ENCODE measurements around the gene UBE3B. TPM values are rescaled to one million over a fixed set of nuclear protein-coding genes. Genes with fewer than 3 reads are reported as not detected.
"Not testable (repeated sequence)": the region's sequence is repeated elsewhere in the genome, so short reads cannot be mapped to it uniquely, and the experiment has no call there.

The UBE3B gene
- total RNA-seq, 2 experiments from 2014 or later: 29.8 to 32.3 TPM

DNA sequence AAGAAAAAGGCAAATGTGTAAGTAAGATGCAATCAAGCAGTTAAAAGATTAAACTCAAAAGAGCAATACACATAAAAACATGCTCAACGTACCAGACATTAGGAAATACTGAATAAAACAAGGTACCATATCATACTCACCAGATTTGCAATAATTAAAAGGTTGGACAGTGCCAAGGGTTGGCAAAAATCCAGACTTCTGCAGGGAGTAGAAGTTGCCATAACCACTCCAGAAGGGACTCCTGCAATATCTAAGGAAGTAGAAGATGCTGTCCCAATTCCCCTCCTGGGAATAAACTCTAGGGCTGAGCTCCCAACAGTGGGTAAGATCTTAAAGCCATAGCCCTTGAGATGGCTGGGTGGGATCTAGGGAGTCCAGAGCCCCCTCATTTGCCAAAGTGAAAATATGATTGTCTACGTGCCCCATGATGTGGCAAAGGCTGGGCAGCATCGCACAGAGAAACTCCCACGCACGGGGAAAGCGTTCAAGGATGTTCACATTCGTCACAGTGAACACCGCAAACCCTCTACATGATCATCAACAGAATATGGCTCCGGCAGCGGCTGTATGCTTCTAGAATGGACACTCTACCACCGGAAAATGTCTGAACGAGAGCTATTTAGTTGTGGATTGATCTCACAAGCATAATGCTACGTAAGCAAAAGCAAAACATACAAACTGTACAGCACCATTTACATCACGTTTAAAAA, 12.6 kb upstream of the UBE3B start:
- ChIA-PET POLR2A (no interaction called here), CTCF (interaction anchor here (1.3 kb wide), 1 partner anchor 32 kb away, joined by 4 read pairs; no protein-coding TSS in a partner anchor)
- Mint-ChIP-seq H3K9me3 (no peaks in the 10 kb centered on the region), H3K36me3 (peaks cover 10% of the 10 kb centered on the region), H3K27ac (no peak overlapping the region), H3K27me3 (no peaks in the 10 kb centered on the region), H3K4me1 (ENCODE audit: low read depth) (peaks cover 34% of the 10 kb centered on the region), H3K4me3 (no peak overlapping the region)
- intact Hi-C loops (cut with micrococcal nuclease): no loop called here
- DNase-seq: no peak

DNA sequence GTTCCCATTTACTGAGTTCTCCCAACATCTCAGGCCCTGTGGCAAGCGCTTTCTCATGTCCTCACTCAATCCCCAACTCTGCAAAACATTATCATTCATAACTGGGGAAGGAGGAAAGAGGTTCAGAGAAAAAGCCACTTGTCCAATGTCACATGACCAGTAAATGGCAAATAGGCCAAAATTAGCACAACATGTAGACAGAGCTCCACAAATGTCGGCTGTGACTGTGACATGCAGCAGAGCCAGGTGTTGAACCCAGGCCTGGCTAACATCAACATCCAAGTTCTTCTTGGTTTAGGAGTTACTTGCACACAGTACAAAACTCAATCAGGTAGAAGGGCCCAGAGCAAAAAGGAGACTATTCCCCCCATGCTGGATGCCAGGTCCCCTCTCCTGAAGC, 11.1 kb upstream of the UBE3B start:
- H3K9me3 Mint-ChIP-seq: no peaks in the 10 kb centered on the region
- peaks cover 34% of the 10 kb centered on the region for H3K4me1 Mint-ChIP-seq (ENCODE audit: low read depth)
- intact Hi-C loops (cut with micrococcal nuclease): no loop called here
- H3K27ac Mint-ChIP-seq: no peak overlapping the region
- H3K4me3 Mint-ChIP-seq: no peak overlapping the region
- ChIA-PET CTCF (no interaction called here), POLR2A (no interaction called here)
- H3K36me3 Mint-ChIP-seq: peaks cover 10% of the 10 kb centered on the region
- H3K27me3 Mint-ChIP-seq: no peaks in the 10 kb centered on the region
- no peak for DNase-seq

DNA sequence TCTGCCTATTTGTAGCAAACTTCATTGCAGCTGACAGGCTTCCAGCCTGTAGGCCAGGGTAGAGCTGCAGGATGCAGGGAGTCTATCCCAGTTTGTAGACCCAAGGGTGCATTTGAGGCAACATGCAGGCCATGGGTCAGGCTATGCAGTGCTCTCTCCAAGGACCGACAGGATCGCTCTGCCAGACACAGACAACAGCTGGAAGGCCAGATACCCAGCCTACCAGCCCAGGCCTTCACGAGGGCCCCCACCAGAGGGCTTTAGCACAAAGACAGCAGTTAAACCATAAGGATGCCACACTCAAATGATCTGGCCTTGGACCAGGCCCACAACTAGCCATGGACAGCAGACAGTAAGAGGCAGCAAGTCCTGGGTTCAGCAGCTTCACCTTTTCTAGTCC, 10.6 kb upstream of the UBE3B start:
- Mint-ChIP-seq H3K36me3 (peaks cover 10% of the 10 kb centered on the region), H3K27ac (no peak overlapping the region), H3K27me3 (no peaks in the 10 kb centered on the region), H3K4me3 (no peak overlapping the region), H3K4me1 (ENCODE audit: low read depth) (peaks cover 32% of the 10 kb centered on the region), H3K9me3 (no peaks in the 10 kb centered on the region)
- CTCF ChIA-PET: no interaction called here
- intact Hi-C loops (cut with micrococcal nuclease): no loop called here
- no peak for DNase-seq
- POLR2A ChIA-PET: no interaction called here

GRCh38 chr12:109467978-109468676, 9.3 kb upstream of the UBE3B start:
- CTCF ChIA-PET: no interaction called here
- Mint-ChIP-seq H3K36me3 (peaks cover 10% of the 10 kb centered on the region), H3K27ac (no peak overlapping the region), H3K27me3 (no peaks in the 10 kb centered on the region), H3K4me1 (ENCODE audit: low read depth) (peaks cover 25% of the 10 kb centered on the region), H3K4me3 (no peak overlapping the region), H3K9me3 (no peaks in the 10 kb centered on the region)
- intact Hi-C loops (cut with micrococcal nuclease): no loop called here
- POLR2A ChIA-PET: no interaction called here
- no peak for DNase-seq

DNA sequence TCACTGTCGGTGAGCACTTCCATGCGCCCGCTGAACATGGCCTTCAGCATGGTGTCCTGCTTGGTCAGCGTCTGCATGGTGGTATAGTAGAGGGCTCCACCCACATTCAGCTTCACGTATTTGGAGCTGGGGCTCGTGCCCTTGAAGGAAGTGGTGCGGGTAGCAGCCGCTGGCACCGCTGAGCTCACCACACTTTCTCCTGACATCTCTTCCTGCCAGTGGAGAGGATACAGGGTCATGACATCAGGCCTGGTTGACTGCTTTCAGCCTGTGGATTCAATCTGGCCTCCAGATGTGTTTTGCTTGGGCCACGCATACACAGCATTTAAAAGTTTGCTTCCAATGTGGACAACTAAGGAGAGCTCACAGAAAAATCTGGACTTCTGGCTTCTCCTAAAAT, 7.9 kb upstream of the UBE3B start:
- no peak overlapping the region for H3K27ac Mint-ChIP-seq
- peaks cover 10% of the 10 kb centered on the region for H3K36me3 Mint-ChIP-seq
- CTCF ChIA-PET: interaction anchor here (0.6 to 1.3 kb wide), 2 partner anchors 21 to 37 kb away, joined by 3 to 6 read pairs; no protein-coding TSS in a partner anchor
- no peaks in the 10 kb centered on the region for H3K27me3 Mint-ChIP-seq
- POLR2A ChIA-PET: no interaction called here
- no peaks in the 10 kb centered on the region for H3K9me3 Mint-ChIP-seq
- DNase-seq: no peak
- peaks cover 14% of the 10 kb centered on the region for H3K4me1 Mint-ChIP-seq (ENCODE audit: low read depth)
- intact Hi-C loops (cut with micrococcal nuclease): no loop called here
- H3K4me3 Mint-ChIP-seq: no peak overlapping the region

- no peak overlapping the region for H3K27ac Mint-ChIP-seq
- ChIA-PET POLR2A (no interaction called here), CTCF (interaction anchor here (0.8 to 2.6 kb wide), 4 partner anchors 40 to 125 kb away, joined by 3 to 13 read pairs (median 4); no protein-coding TSS in a partner anchor)
Observed at GRCh38 chr12:109473006-109473405, 4.4 kb upstream of the UBE3B start.

DNA sequence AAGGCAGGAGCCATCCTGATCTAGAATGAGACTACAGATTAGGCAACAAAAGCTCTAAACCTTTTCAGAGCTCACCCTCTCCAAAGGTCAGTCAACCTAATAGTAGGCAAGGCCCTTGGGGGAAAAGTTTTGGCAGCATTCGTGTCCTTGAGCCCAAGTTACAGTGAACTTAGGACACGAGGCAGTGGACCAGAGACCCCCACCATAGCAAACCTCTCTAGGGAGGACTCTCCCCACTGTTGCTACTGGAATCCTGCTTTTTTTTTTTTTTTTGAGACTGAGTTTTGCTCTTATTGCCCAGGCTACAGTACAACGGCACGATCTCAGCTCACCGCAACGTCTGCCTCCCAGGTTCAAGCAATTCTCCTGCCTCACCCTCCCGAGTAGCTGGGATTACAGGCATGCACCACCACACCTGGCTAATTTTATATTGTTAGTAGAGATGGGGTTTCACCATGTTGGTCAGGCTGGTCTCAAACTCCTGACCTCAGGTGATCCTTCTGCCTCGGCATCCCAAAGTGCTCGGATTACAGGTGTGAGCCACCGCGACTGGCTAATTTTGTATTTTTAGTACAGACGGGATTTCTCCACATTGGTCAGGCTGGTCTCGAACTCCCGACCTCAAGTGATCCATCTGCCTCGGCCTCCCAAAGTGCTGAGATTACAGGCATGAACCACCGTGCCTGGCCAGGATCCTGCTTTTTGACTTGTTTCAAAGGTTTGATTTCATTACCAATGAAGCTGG, 3.7 kb upstream of the UBE3B start:
- POLR2A ChIA-PET; H3K9me3 Mint-ChIP-seq; DNase-seq; intact Hi-C loops (cut with micrococcal nuclease); H3K27me3 Mint-ChIP-seq; H3K4me3 Mint-ChIP-seq; H3K27ac Mint-ChIP-seq; H3K36me3 Mint-ChIP-seq: not testable (repeated sequence)
- CTCF ChIA-PET: interaction anchor here (0.8 to 2.6 kb wide), 4 partner anchors 41 to 124 kb away, joined by 3 to 13 read pairs (median 4); no protein-coding TSS in a partner anchor
- H3K4me1 Mint-ChIP-seq (ENCODE audit: low read depth): peaks cover 21% of the 10 kb centered on the region

More at GRCh38 chr12:109473006-109473405, 4.4 kb upstream of the UBE3B start:
- Mint-ChIP-seq H3K4me1 (ENCODE audit: low read depth) (peaks cover 19% of the 10 kb centered on the region), H3K4me3 (no peak overlapping the region), H3K9me3 (no peaks in the 10 kb centered on the region), H3K36me3 (peaks cover 11% of the 10 kb centered on the region), H3K27me3 (no peaks in the 10 kb centered on the region)
- intact Hi-C loops (cut with micrococcal nuclease): no loop called here
- DNase-seq: no peak

DNA sequence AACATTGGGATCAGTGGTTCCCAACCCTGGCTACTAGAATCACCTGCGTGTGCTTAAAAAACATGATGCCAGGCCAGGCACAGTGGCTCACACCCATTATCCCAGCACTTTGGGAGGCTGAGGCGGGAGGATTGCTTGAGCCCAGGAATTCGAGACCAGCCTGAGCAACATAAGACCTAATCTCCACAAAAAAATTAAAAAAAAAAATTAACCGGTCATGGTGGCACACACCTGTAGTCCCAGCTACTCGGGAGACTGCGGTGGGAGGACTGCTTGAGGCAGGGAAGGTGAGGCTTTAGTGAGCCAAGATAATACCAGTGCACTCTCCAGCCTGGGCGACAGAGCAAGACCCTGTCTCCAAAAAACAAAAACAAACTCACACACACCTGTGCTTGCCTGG, 2.3 kb upstream of the UBE3B start:
- CTCF ChIA-PET: interaction anchor here (2.6 kb wide), 1 partner anchor 42 kb away, joined by 13 read pairs; no protein-coding TSS in a partner anchor
- H3K4me3 Mint-ChIP-seq: no peak overlapping the region
- intact Hi-C loops (cut with micrococcal nuclease): no loop called here

GRCh38 chr12:109475993-109476806, 1.2 kb upstream of the UBE3B start:
- peak overlapping the region; percentile 98 for H3K27ac Mint-ChIP-seq
- intact Hi-C loops (cut with micrococcal nuclease): loop anchor here (2.0 kb wide), 2 partner anchors 13 to 43 kb away; no protein-coding TSS in a partner anchor
- peaks cover 35% of the 10 kb centered on the region for H3K4me1 Mint-ChIP-seq (ENCODE audit: low read depth)
- peak overlapping the region; percentile 91 for H3K4me3 Mint-ChIP-seq
- ChIA-PET CTCF (interaction anchor here (0.6 to 2.0 kb wide), 3 partner anchors 43 to 370 kb away, joined by 3 to 7 read pairs (median 3); no protein-coding TSS in a partner anchor), POLR2A (interaction anchor here (1.4 kb wide), 1 partner anchor 97 kb away, joined by 10 read pairs; the partner anchor contains the start of genes MMAB and MVK)
- H3K9me3 Mint-ChIP-seq: no peaks in the 10 kb centered on the region
- H3K27me3 Mint-ChIP-seq: no peaks in the 10 kb centered on the region
- peaks cover 3% of the 10 kb centered on the region for H3K36me3 Mint-ChIP-seq
- DNase-seq: peak; percentile 16

More for the DNA sequence above, 2.3 kb upstream of the UBE3B start:
- peaks cover 34% of the 10 kb centered on the region for H3K4me1 Mint-ChIP-seq (ENCODE audit: low read depth)
- no peak overlapping the region for H3K27ac Mint-ChIP-seq
- POLR2A ChIA-PET: no interaction called here
- H3K9me3 Mint-ChIP-seq: no peaks in the 10 kb centered on the region
- H3K36me3 Mint-ChIP-seq: peaks cover 3% of the 10 kb centered on the region
- DNase-seq: no peak
- H3K27me3 Mint-ChIP-seq: no peaks in the 10 kb centered on the region

DNA sequence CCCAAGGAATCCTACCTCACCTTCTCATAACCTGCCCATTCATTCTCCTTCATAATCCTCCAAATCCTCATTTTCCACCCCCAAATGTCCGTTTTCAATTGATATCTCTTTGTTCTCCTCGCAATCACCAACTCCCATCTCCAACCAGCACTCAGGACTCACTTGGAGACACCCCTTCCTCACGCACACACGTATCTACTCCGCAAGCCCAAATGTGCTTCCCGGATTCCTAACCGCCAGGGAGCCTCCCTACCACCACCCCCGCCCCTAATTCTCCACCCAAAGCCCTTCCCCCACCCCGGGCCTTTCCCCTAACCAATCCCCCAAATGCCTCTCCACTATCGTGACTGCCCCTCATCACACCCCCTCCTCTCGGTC, 638 bp upstream of the UBE3B start:
- Mint-ChIP-seq H3K4me1 (ENCODE audit: low read depth) (peaks cover 35% of the 10 kb centered on the region), H3K9me3 (no peaks in the 10 kb centered on the region), H3K27me3 (no peaks in the 10 kb centered on the region), H3K36me3 (peaks cover 3% of the 10 kb centered on the region), H3K27ac (peak overlapping the region; percentile 98), H3K4me3 (peak overlapping the region; percentile 91)
- POLR2A ChIA-PET: interaction anchor here (1.4 kb wide), 1 partner anchor 97 kb away, joined by 10 read pairs; the partner anchor contains the start of genes MMAB and MVK
- no peak for DNase-seq
- CTCF ChIA-PET: interaction anchor here (0.8 to 2.0 kb wide), 3 partner anchors 44 to 49 kb away, joined by 3 to 7 read pairs (median 4); no protein-coding TSS in a partner anchor
- intact Hi-C loops (cut with micrococcal nuclease): loop anchor here (1.0 to 2.0 kb wide), 4 partner anchors 14 to 237 kb away; partner anchors contain the start of genes FAM222A, MMAB and MVK

DNA sequence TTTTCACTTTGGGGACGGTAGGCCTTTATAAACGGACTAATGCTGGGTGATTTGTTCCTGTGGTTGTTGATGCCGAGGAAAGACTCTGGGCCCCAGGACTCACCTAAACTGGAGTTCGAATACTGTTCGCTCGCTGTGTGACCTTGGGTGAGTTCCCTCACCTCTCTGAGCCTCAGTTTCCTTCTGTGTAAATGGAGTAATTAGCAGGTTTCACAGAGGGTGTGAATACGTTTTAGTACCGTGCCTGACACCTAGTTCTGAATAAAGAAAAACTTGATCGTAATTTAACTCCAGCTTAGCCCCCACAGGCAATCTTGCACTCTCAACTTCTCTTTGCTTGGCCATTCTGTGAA, 505 bp downstream of the UBE3B start:
- H3K9me3 Mint-ChIP-seq: no peaks in the 10 kb centered on the region
- H3K27ac Mint-ChIP-seq: peak overlapping the region; percentile 98
- no peak for DNase-seq
- CTCF ChIA-PET: interaction anchor here (0.9 to 2.0 kb wide), 3 partner anchors 45 to 50 kb away, joined by 3 to 7 read pairs (median 3); no protein-coding TSS in a partner anchor
- peaks cover 35% of the 10 kb centered on the region for H3K4me1 Mint-ChIP-seq (ENCODE audit: low read depth)
- intact Hi-C loops (cut with micrococcal nuclease): loop anchor here (1.0 to 2.0 kb wide), 4 partner anchors 15 to 235 kb away; partner anchors contain the start of genes FAM222A, MMAB and MVK
- peaks cover 3% of the 10 kb centered on the region for H3K36me3 Mint-ChIP-seq
- peak overlapping the region; percentile 91 for H3K4me3 Mint-ChIP-seq
- no peaks in the 10 kb centered on the region for H3K27me3 Mint-ChIP-seq
- POLR2A ChIA-PET: interaction anchor here (1.4 kb wide), 1 partner anchor 96 kb away, joined by 10 read pairs; the partner anchor contains the start of genes MMAB and MVK
